ENCODE results near the gene CD74. TPM values are rescaled to one million over a fixed set of nuclear protein-coding genes. Genes with fewer than 3 reads are reported as not detected.
A peak's percentile ranks its signal among the peaks of the same experiment; 100 is the strongest.
"Not testable (repeated sequence)": the region's sequence is repeated elsewhere in the genome, so short reads cannot be mapped to it uniquely, and the experiment has no call there.

The CD74 gene
- total RNA-seq, 1 experiment from 2014 or later, result 53.3 TPM

DNA sequence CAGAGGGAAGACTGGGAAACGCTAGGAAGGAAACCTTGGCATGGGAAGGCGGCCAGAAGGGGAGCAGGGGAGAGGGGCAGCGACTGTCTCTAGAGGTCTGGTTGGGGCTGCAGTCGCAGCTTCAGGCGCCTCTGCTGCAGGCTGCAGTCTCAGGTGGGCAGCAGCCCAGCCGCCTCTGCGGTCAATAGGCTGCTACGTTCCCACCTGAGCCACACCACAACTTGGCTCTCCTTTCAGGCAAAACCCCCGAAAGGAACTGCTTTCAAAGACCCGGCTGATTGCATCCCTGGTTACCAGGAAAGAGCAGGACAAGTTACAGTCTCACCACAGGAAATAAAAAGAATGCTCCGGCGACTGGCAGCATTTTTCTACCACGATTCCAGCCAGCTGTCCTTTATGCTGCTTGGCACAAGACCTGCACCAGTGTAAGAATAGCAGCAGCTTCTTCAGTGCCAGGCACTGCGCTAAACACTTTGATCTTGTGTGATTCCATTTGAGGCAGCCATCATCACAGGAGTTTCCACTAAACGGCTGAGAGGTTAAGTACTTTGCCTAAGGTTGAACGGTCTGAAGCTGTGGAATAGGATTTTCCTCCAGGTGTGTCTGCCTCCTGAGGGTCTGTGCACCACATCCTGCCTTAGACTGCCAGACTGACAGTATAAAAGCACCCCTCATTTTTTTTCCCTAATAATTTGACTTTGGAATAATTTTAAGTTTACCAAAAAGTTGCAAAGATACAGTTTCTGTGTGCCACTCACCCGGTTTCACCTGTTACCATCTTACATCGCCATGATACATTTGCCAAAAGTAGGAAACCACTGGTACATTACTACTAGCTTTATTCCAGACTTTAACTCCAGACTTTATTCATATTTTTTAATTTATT, 29.3 kb upstream of the CD74 start:
- DNase-seq (ENCODE audit: low read depth), result no peak

DNA sequence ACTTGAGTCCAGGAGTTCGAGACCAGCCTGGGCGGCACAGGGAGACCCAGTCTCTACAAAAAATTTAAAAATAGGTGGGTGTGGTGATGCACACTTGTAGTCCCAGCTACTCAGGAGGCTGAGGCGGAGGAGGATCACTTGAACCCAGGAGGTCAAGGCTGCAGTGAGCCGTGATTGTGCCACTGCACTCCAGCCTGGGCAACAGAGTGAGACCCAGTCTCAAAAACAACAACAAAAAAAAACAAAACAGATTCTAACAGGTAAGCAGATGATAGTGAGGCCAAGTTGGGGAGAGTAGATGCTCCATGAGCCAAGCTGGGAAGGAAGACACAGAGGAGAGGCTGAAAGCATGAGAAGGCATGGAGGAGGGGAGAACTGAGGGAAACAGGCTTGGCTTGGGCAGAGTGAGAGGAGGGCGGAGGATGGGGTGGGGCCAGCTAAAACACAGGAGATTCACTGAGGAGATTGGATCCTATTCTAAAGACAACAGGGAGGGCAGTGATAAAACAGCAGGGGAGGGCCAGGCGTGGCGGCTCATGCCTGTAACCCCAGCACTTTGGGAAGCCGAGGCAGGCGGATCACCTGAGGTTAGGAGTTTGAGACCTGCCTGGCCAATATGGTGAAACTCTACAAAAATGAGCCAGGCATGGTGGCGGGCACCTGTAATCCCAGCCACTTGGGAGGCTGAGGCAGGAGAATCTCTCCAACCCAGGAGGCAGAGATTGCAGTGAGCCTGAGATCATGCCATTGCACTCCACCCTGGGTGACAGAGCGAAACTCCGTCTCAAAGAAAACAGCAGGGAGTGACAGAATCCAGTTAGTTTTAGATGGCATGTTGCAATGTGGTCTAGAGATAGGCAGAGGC, 28.5 kb upstream of the CD74 start:
- no peak for DNase-seq (ENCODE audit: low read depth)

DNA sequence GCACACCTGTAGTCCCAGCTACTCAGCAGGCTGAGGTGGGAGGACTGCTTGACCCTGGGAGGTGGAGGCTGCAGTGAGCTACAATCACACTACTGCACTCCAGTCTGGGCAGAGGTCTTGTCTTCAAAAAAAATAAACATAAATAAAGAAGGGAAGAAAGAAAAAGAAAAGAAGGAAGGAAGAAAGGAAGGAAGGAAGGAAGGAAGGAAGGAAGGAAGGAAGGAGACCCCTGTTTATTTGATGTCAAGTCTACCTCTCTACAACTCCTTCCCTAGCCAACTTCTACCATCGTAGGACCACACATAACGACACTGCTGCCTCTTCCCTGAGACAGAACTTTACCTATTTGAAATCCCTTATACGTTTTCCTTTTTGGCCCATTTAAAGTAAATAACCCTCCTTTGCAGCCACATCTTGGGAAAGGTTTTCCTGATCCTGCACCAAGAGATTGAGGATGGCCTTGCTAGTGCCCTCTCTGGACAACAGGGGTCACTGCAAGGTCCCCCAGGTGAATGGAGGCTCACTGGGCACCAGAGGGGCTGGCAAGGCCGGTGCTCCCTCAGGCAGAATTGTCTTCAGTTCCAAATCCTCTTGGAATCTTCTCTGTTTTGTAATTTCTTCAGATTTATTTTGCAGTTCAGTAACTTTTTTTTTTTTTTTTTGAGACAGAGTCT, 26.3 kb upstream of the CD74 start:
- DNase-seq (ENCODE audit: low read depth), result peak; percentile 46

DNA sequence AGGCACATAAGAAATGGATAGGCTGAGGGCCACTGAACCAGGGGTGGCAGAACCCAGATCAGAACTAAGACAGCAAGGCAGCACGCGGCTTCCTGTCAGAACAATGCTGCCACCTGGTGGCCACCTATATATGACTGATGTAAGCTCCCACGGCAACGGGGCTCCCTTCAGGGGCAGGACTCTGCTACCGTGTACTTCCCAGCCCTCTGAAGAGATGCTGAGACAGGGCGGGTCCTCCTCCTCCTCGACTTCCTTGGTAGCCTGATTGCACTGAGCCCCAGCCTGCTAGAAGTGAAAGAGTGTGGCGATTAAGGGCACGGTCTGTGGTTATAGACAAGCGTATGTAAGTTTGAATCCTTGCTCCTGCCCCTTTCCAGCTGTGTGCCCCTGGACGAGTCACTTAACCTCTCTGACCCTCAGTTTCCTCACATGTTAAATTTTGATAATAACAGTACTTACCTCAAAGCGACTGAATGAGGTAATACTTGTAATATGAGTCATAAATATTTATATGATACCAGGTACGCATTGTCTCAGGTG, 23.5 kb upstream of the CD74 start:
- peak; percentile 75 for DNase-seq (ENCODE audit: low read depth)

DNA sequence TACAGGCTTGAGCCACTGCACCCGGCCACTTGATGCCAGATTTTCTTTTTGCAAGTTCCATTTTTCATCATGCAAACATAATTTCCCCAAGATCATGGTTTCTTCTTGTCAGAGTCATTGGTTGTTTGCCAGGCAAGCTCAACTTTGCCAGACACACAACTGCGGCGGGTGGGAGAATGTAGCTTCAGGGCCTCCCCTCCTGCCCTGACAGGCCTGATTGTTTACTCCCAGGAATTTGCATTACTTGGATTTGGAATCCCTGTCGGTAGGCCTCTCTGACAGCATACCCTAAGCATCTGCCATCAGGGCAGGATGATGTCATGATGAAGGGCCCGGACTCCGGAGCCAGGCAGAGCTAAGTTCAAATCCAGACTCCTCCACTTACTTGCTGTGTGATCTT, 21.8 kb upstream of the CD74 start:
- peak; percentile 86 for DNase-seq (ENCODE audit: low read depth)

DNA sequence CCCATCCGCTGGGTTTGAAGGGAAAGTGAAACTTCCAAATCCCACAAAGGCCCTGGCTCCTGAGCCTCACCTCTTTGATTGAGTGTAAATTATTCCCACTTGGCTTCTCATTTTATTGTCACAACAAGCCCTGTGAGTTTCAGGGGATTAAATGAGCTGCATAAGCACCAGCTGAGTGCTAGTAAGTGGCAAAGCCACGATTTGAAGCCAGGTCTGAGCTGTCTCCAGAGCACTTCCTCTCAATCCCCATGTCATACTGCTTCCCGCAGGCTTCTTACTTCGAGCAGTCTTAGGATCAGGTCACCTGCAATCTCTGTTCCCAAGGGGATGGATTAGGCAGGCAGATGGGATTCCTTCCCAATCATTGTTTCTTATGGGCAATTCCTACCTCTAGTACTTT, 18.9 kb upstream of the CD74 start:
- no peak for DNase-seq (ENCODE audit: low read depth)

DNA sequence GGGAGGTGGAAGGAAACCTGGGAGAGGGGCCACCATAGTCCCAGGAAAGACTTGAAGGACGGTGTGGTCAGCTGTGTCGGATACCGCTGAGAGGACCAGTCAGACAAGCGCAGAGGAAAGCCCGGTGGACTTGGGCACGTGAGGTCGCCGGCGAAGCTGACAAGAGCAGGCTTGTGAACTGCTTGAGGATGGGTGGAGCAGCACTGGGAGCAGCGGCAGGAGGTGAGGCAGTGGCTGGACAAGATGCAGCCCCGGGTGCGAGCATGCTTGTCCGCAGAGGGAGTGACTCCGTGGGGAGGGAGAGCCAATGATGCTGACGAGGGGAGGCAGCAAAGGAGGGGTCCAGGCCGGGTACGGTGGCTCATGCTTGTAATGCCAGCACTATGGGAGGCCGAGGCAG, 18.3 kb upstream of the CD74 start:
- DNase-seq (ENCODE audit: low read depth), result no peak

DNA sequence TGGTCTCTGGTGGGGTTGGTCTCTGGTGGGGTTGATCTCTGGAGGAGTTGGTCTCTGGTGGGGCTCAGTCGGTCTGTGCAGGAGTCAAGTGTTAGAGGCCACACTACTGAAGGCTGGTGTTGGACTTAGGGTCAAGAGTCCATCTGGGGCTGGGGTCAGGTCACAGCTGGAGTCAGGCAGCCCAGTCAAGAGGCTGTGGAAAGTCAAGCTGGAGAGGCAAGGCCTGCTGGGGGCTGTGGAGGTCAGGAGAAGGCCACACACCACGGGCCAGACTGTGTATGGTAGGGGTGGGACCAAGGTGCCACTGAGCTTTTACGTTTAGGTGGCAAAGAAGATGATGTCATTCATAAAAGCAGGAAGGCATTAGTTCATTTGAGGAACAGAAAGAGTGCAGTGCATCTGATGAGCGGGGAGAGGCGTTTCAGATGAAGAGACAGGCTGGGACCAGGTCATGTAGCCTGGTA, 16.7 kb upstream of the CD74 start:
- no peak for DNase-seq (ENCODE audit: low read depth)

DNA sequence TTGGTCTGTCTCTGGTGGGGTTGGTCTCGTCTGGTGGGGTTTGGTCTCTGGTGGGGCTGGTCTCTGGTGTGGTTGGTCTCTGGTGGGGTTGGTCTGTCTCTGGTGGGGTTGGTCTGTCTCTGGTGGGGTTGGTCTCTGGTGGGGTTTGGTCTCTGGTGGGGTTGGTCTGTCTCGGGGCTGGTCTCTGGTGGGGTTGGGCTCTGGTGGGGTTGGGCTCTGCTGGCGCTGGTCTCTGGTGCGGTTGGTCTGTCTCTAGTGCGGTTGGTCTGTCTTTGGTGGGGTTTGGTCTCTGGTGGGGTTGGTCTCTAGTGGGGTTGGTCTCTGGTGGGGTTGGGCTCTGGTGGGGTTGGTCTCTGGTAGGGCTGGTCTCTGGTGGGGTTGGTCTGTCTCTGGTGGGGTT, 16.3 kb upstream of the CD74 start:
- no peak for DNase-seq (ENCODE audit: low read depth)

DNA sequence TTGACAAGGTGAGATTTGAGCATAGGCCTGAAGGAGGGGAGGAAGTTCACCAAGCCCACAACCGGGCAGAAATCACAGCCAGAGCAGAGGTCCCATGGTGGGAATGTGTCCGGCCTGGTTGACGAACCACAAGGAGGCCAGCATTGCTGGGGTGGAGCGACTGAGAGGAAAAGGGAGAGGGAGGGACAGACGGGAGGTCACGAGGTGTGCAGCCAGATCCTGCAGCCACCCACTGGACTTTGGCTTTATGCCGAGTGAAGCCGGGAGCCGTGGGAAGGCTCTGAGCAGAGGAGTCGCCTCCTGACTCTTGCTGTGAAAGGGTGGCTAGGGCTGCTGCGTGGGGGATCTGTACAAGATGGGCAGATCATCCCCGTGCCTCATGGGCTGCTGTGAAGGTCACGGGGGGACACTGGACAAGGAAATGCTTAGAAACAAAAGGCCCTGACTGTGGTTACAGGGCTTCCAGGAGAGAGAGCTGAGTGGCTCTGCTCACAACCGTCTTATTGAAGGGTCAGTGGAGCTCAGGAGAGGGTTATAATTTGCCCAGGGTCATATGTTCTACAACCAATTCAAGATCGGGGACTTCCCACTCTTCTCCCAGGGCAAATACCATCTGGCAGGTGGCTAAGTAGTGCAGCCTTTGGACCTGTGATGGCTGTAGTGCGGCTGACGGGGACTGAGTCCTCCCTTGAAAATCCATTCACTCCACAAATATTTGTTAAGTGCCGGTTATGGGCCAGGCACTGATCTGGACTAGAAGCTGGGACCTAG, 15.6 kb upstream of the CD74 start:
- DNase-seq (ENCODE audit: low read depth), result peak; percentile 82

DNA sequence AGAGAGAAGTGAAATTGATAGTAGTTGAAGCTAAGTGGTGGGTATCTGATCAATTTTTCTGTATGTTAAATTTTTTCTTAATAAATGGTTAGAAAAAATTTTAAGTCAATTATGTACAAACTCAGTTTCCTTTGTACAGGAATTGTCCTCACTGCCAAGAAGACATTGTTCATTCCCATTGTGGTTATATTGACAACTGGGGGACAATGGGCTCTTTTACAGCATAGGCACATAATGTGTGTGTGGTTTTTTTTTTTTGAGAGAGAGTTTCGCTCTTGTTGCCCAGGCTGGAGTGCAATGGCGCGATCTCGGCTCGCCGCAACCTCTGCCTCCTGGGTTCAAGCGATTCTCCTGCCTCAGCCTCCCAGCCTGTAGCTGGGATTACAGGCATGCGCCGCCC, 13.5 kb upstream of the CD74 start:
- DNase-seq (ENCODE audit: low read depth), result not testable (repeated sequence)

DNA sequence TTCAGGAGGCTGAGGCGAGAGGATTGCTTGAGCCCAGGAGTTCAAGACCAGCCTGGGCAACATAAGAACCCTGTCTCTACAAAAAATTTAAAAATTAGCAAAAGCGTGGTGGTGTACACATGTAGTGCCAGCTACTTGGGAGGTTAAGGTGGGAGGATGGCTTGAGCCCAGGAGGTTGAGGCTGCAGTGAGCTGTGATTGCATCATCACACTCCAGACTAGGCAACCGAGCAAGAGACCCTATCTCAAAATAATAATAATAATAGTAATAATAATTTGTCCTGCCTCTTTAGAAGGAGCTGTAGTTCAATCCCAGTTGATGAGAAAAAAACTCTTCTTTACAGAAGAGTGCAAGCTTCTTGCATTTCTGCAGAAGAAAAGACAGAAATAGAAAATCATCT, 10.0 kb upstream of the CD74 start:
- DNase-seq (ENCODE audit: low read depth), result no peak

DNA sequence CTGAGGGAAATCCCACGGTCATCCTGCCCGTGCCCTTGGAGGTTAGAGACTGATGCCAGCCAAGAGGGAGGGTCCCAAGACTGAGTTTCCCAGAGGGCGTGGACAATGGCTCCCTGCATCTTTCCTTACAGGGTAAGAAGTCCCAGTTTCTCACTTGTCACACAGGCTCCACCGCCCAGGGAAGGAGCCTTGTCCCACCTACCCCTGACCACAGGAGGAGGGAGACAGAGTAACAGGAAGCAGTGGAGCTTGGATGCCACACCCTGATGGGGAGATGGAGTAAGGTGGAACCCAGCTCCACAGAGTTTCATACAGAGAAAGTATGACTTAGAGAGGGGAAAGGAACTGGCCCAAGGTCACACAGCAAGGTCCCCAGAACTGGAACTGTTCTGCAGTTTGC, 9.4 kb upstream of the CD74 start:
- no peak for DNase-seq (ENCODE audit: low read depth)

DNA sequence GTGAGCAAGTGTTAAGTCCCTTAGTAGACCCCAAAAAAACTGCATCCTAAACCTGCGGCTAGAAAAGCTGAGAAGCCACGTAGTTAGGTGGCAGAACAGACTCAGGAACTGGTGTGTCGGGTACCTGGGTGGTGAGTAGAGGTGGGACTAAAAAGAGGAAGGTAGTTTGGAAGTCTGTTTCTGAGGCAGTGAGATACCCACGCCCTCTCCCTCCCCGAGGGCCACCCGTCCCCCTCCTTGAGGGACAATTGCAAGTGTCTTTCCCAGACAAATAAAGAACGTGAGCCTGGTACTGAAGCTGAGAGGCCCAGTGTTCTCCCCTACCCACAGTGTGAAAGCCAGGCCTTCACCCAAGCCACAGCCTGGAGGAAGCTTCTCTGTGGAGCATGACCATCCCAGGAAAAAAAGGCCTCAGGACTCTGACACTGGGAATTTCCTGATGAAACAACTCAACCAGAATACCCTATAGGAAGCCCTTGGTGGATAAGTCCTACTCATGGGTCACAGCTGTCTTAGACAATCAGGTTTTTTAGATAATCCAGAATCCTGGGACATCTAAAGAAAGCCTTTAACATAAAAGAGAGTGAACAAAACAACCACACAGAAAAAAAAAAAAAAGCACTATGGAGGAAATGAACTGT, 7.0 kb upstream of the CD74 start:
- peak; percentile 39 for DNase-seq (ENCODE audit: low read depth)

DNA sequence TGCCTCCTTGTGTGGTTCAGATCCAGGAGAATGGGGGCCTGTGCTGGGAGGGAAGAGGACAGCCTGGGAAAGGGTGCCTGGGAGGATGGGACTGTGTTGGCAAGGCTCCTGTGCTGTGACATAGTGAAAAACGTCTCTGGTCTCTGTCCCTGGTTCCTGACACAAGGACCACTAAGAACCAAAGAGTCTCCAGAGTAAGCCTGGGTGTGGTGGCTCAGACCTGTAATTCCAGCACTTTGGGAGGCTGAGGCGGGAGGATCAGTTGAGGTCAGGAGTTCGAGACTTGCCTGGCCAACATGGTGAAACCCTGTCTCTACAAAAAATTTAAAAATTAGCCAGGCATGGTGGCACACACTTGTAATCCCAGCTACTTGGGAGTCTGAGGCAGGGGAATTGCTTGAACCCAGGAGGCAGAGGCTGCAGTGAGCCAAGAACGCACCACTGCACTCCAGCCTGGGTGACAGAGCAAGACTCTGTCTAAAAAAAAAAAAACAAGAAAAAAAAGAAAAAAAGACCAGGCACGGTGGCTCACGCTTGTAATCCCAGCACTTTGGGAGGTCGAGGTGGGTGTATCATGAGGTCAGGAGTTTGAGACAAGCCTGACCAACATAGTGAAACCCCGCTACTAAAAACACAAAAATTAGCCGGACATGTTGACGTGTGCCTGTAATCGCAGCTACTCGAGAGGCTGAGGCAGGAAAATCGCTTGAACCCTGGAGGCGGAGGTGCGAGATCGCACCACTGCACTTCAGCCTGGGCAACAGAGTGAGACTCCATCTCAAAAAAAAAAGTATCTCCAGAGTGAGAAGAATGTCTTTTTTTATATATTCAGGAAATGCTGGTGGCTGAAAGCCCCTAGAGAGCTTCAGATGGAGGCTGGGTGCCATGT, 1.4 kb upstream of the CD74 start:
- DNase-seq (ENCODE audit: low read depth), result not testable (repeated sequence)

DNA sequence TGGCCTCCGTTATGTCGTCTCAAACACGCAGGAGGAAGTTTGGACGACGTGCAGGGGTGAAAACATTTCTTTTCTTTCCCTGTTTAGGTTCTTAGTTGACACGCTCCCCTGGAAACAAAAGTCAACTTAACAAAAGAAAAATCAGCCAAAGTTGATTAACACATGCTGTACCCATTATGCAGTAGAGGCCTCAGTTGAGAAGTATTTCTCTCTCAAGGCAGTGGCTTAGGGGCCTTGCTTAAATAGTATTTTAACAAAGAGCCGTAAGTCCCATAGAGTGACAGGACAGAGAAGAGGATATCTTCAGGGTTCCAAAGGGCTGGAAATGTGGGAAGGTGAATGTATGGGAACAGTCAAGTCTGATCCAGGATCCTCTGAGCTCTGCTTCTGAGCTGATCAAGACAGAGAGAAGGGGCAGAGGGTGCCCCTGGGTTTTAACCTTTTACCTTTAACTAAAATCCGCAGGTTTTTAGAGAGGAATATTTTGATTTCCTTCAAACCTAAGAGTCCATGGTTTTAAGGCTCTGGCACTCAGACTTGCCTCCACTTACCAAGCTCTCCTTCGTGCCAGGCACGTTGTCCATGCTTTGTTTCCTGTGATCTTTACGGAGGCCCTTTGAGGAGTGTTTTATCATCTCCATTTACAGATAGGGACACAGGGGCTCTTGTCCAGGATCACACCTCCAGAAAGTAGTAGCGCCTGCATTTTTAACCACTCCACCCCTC, 629 bp upstream of the CD74 start:
- DNase-seq (ENCODE audit: low read depth), result no peak

DNA sequence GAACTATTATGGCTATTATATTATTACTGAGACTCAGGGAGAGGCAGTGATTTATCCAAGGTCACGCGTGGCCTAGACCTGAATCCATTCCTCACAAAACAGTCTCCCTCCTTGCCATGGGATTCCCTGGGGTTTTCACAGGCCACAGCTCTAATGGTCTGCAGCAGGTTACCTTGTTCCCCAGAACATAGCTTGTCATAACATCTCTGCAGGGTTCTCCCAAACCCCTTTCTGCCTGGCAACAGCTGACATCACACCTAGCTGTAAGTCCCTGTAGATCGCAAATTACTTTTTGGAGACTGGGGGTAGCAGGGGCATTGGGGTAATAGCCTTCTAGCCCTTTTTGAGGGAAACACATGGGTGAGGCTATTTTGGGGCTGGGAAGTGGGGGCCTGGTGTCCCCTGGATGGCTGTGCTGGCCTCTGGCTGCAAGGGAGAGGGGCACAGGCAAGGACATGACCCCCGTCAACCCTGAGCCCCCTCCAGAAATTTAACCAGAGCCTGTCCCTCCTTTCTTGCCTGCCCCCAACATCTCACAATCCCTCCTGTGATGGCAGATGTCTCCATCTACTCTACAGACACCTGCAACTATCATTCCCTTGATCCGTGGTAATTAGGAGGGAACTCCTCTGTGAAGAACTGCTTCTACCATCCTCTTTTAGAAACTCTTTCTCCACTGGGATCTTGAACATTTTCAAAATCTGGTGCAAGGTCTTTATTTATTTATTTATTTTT, 1.3 kb downstream of the CD74 start:
- DNase-seq (ENCODE audit: low read depth), result no peak
